Left renal pelvis (tissue), 4 donors: ENCODE results near the gene LACRT. TPM values are rescaled to one million over a fixed set of nuclear protein-coding genes. Genes with fewer than 3 reads are reported as not detected.
"Not testable (repeated sequence)": the region's sequence is repeated elsewhere in the genome, so short reads cannot be mapped to it uniquely, and the experiment has no call there.

Experiments
- DNase-seq, 4 donors: peaks; one replicate each; pipeline ENCODE4 v3.0.0-alpha.2; 2013; ENCODE audit warnings: low read depth in 4 of 4, low spot score in 3 of 4
- polyA plus RNA-seq, 4 donors: library from polyadenylated mRNA; unstranded; fragments of 120-200 nt; gene quantifications; one replicate each; pipeline ENCODE4 v1.2.1, GENCODE V29; 2013; ENCODE audit not compliant: insufficient read length in 4 of 4

Gene LACRT, protein sequence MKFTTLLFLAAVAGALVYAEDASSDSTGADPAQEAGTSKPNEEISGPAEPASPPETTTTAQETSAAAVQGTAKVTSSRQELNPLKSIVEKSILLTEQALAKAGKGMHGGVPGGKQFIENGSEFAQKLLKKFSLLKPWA
- polyA plus RNA-seq: not detected

DNA sequence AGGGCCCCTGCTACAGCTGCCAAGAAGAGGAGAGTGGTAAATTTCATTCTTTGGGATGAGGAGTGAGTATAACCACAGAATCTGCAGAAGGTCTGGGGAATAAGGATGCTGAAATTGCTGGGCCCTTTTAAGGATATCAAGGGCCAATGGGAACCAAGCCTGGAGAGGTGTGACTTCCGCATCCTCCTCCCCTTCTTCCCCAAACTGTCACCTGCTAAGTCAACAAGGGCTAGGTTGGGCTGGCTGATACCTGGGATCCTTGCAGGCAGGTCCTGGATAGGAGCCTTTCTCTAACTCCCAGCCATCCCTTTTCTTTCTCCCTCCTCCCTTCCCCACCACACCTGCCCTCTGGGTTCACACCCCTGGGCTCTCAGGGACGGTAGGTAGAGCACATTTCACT is at the start of gene LACRT:
Gene LACRT, minus strand, starts transcription at position 101 of the 400 bp plus-strand sequence. Its CDS starts 54 bp downstream, at position 47.
- DNase-seq: no peak

DNA sequence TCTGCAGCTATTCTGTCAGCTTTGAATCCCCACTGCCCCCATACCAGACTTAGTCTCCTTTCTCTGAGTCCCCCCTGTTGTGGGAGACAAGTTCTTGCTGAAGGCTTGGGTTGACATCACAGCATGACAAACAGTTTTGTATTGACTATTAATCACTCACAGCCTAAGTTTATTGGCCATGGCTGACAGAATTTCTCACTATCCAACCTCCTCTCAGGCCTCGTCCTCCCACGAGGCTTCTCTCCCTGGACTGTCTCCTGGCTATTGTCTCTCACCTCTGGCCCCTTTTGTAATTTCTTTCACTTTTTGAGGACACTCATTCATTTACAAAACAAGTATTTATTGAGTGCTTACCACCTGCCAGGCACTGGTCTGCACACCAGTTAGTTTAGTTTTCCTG is 48.7 kb upstream of the LACRT start:
- DNase-seq: no peak

DNA sequence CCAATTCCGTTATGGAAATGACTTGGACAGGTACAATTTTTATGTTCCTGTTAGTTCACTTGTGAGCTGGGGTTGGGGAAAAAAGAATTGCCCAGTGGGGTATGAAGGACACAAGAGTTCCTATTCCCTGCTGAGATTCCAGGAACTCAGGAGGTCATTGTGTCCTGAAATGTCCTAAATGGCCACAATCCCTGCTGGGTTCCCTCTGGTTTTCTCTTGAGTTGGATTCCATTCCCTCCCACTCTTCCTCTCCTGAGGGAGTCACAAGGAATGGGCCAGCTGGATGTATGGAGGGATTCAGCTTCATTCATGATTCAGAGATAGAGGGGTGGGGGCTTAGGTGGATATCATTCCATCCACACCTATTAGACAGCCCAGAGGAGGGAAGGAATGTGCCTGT is 48.0 kb upstream of the LACRT start:
- DNase-seq: no peak

DNA sequence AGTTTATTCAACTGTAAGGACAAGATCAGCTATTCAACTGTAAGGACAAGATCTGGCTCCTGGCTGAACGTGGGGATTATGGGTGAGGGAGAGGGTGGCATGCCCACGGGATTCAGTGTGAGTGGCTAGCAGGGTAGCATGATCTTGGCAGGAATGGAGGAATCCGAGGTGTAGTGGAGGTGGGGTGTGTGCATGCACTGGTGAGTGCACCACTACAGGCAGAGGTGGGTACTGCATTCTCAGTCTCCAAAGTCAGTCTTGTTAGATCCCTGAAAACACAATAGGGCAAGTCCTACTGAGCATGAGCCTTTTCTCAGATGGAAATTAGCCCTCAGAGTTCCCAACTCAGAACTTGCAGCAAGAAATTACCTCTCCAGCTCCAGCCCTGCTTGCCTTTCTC is 45.7 kb upstream of the LACRT start:
- DNase-seq: no peak

DNA sequence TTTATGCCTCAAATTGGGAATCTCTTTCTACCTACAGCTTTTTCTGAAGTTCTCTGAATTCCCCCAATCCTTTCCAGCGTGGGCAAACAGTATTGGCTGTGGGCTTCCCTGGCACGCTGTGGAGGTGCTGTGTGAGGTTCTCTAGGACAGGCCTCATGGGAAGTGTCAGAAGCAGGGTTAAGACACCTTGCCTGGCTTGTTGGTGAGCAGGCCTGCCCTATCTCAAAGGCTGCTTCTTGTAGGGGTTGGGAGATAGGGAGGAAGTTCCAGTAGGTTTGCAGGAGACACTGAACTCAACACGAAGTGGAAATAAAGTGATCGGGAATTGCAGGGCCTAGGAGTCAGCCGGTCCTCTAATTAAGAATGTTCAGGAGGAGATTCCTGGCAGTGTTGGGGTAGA is 43.4 kb upstream of the LACRT start:
- DNase-seq: no peak

DNA sequence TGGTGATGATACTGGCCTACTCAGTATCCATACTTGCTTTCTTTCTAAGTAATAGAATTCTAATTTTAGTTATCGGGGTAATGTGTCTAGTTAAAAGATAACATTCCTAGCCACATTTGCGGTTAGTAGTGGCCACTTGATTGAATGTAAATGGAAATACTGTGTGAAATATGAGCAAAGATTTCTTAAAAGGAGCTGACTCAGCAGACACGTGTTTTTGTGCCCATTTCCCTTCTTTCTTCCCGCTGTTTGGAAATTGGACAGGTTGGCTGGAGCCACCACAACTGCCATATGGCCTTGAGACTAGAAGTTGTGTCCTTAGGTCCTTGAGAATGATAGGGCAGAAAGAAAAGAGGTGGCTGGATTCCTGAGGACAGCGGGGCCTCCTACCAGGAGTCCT is 33.2 kb upstream of the LACRT start:
- DNase-seq: no peak

DNA sequence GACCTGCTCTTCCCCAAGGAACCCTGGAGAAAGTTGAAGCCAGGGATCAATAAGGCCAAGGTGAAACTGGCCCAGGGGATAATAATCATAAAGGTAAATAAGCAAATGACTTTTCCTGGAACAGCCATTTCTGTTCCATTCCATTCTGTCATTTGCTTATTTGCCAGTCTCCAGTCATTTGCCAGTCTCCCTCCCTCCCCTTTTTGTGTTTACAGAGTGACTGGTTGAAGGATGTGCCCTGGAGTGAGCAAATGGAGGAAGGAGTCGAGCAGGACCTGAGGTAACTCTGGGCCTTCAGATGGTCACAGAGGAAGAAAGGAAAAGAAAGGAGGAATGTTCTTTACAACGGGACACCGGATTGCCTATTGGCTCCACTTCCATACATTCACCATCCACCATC is 31.3 kb upstream of the LACRT start:
- DNase-seq: no peak

DNA sequence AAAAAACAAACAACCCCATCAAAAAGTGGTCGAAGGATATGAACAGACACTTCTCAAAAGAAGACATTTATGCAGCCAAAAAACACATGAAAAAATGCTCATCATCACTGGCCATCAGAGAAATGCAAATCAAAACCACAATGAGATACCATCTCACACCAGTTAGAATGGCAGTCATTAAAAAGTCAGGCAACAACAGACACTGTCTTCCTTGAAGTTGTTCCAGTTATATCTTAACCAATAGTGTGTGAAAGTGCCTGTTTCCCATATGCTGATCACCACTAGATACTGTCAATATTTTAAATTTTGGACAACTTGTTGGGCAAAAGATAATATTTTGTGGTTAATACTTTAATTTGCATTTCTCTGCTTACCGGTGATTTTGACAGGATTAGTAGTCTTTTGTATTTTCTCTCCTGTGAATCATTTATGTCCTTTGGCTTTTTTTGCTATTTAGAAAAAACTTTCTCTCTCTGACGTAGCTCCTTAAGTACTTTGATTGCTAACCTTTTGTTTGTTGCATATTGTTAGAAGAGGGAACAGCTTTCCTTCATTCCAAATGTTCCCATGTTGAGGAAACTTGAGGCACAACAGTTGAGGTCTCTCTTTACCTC is 30.4 kb upstream of the LACRT start:
- not testable (repeated sequence) for DNase-seq

DNA sequence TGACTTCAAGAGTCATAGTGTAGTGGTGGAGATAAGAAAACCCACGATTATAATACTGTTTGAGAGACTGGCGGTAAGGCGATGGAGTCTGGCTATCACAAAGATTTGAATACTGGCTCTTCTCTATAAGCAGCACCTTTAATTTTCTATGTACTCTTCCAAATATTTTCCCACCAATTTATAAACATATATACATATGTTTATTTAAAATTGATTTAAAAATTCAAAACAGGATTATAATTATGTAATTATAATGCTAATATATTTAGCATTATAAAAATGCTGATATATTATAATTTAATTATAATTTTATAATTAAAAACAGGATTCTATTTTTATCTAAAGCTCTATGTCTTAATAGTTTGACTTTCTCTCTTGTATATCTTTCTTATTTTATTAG is 28.9 kb upstream of the LACRT start:
- no peak for DNase-seq

DNA sequence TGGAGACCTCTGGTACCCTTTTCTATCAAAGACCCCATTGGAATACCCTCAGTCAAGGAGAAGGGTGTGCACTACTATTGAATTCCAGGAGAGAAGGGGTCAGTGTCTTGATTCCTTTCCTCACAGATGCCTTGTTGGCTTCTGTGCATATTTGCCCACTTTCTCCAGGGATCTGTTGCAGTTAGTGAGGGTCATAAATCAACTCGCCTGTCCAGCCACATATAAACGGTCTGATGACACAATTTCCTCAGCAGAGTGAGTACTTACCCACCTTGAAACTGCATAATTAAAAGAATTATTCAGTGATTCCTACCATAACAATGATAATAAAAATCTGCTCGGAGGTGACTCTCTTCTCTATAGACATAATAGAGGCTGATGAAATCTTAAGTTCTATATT is 27.3 kb upstream of the LACRT start:
- no peak for DNase-seq

DNA sequence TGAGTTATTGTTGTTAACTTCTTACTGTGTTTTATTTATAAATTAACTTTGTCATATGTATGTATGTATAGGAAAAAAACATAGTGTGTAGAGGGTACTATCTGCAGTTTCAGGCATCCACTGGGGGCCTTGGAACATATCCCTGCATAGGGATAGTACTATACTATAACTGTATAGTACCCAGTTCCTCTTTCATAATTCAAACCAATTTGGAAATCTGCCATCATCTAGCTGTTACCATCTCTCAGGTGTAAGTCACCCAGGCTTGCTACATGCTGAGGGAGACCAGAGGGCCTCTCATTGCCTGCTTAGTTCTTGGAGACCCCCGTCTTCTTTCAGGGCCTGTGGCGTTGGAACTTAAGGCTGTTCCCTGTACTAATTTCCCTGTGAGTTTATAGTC is 26.4 kb upstream of the LACRT start:
- DNase-seq: no peak

DNA sequence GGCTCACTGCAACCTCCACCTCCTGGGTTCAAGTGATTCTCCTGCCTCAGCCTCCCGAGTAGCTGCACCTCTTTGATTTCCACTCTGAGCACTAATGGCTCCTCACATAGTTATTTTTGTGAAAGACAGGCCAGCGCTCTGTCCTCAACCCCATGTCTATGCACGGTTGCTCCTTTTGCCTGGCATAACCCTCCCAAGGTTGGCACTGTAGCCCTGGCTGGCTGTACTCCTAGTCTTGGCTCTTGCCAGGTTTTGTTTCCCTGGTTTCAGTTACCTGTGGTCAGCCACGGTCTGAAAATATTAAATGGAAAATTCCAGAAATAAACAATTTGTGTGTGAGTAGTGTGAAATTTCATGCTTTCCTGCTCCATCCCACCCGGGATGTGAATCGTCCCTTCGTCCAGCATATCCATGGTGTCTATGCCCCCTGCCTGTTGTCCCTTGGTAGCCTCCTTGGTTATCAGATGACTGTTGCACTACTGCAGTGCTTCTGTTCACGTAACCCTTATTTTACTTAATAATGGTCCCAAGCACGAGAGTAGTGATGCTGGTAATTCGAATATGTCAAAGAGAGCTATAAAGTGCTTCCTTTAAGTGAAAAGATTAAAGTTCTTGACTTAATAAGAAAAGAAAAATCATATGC is 25.7 kb upstream of the LACRT start:
- DNase-seq: no peak

DNA sequence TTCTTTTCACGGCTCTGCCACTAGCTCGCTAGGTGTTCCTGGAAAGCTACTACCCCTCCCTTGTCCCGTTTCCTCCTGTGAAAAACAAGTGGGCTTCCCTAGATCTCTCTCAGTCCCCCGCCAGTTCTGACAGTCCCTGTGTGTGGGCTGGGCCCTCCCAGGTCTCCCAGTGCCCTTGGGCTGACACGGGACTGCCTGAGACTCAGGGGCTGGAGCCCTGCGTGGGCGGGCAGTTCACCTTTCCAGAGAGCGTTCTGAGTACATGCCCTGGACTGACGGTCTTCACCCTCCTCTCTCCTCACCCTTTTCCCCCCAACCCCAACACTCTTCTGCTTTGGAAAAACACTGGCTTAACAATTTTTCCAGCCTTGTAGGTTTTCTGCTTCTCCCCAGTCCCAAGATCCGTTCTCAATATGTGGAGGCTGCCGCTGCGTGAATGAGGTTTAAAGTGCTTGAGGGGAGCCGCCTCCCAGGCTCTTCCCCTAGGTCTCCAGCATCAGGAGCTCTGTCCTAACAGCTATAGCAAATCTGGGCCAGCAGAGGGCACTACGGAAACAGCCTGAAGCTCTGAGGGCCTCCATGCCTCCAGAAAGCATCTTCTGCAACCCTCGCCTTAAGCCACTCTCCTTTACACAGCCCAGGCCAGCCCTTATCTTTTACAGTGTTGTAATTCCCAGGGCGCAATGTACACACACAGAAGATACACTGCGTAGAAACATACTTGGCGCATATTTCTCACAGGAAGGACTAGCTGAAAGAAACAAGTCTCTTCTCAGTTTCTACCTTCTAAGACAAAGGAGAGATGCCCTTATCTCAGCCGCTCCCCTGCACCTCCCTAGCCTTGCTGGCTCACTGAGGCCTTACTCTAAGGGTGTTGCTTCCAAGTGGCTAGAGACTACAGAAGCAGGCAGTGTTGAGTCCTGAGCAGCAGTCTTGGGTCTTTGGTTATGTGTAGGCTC is 23.9 kb upstream of the LACRT start:
- DNase-seq: no peak

DNA sequence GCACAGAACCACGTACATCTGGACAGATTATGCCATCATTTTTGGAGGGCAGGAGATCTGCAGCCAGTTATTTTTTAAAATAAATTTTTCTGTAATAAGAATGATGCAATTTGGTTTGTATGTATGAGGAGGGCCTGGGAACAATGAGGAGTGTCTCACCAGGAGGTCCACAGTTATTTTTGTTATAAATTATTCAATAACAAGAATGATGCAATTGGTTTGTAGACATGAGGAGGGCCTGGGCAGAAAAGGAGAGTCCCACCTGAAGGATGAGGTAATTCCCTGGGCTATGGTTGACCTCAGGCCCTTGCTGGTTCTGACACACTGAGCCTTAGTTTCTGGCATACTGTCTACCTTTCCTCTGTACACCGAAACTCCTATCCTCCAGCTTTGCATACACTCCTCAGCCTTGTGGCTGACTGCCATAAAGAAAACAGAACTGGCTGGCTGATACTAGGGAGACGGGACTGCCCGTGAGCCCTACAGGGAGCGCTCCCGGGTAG is 22.5 kb upstream of the LACRT start:
- DNase-seq: no peak

DNA sequence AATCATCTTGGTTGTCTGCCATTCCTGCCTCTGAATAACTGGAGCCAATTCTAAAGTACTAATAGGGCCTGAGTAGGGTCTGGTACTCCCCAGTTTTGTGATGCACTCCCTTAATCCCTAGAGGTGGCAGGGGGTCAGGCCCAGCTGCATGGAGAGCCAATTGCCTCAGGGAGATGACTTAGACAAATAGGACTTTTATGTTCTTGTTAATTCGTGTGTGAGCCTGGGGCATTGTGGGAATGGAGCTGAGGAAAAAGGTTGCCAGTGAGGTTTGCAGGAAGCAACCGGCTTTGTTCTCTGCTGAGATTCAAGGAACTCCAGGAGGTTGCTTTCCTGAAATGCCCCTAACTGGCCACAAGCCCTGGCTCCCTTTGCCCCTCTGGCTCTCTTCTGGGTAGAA is 20.2 kb upstream of the LACRT start:
- no peak for DNase-seq

DNA sequence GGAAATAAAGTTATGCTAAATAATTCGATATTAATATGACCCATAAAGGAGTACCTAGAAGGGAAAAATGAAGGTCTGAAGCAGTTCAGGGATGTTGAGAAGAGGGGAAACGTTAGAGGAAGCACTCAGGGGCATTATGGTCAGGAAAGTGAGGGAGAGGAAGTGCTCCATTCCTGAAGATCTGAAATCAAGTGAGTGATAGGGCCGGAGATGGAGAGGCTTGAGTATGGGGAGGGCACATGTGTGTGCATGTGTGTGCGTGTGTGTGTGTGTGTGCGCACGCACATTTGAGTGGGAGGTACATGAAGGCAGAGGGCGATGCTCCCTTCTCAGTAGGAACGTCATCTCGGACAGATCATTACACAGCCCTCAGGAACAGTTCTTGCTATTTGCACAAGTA is 18.3 kb upstream of the LACRT start:
- DNase-seq: no peak

DNA sequence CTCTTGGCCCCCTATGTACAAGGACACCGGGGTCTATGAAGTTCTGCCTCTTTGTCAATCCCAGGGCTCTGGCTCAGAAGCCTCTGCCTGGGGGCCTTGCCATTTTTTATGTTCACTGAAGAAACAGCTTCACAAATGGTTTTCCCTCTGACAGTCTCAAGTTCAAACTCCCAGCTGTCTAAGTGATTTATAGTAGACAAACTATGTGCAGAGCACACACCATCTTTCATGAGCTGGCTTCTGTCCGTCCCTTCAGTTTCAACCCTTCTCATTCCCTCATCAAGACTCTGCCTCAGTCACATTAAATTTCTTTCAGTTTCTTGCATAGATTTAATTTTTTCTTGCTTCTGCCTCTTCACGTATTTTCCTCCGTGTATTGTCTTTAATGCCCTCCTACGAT is 16.2 kb upstream of the LACRT start:
- DNase-seq: no peak

DNA sequence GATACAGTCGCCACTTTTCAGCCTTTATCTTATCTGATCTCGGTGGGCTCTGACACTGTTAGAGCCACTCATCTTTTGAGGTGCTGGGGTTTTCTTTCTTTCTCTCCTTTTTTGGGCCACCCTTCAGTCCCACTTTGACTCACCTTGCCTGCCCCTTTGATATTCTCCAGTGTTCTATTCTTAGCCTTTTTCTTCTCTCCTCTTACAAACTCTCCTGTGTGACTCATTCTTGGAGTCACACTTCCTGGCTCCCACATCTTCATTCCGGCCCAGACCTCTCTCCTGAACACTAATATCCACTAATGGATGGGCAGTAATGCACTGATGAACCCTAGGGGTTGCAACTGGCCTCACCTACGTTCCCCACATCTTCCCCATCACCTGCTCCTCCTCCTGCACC is 15.7 kb upstream of the LACRT start:
- no peak for DNase-seq

DNA sequence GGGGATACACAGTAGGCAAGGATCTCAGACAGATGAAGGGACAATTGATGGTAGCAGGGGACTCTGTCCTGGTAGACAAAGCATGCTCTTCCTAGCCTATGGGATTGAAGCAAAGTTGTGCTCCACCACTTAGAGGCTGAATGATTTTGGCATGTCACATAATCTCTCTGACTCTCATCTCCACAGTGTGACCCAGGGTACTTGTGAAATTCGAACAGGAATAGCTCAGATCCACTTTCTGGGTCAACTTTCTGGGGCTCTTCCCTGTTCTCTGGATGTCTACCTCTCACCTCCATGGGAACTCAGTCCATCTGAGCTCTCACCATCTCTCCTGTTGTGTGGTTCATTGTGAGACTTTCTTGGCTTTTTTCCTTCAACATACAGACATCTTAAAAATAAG is 15.1 kb upstream of the LACRT start:
- no peak for DNase-seq

DNA sequence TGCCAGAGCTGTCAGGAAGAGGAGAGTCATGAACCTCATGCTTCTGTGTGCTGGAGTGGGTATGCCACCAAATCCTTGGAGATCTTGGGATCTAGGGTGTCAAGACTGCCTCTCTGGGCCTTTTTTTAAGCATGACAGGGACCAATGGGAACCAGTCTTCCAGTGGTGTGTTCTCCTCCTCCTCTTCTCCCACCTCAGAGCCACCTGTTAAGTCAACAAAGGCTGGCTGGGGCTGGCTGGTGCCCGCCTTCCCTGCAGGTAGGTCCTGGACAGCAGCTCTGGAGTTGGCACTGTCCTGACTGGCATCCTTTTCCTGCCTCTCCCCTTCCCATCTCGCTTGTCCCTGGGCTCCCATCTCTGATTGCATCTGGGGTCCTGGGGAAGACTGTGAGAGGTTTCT is 13.6 kb upstream of the LACRT start, which contains the start of gene DCD:
Gene DCD, minus strand, starts transcription at position 101 of the 400 bp plus-strand sequence. Its CDS starts 62 bp downstream, at position 39.
- DNase-seq: no peak

DNA sequence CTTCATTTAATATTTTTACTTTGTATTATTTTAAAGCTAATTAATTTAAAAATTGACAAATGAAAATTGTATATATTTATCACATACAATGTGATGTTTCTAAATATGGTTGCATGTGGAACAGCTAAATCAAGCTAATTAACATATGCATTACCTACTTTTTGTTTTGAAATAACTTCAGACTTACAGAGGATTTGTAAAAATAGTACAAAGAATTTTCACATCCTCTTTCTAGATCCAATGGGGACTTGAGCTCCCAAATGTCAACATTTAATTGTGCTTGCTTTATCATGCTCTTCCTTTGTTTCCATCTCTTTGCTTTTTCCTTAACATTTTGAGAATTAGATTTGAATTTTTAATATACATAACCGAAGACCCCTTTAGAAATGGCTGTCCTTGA is 6.9 kb upstream of the LACRT start:
- DNase-seq: no peak
